GM06990 (cell line): ENCODE measurements around the gene INPP4A.

ENCODE experiments used
- DNase-seq: peaks from one replicate; pipeline ENCODE4 v3.0.0-alpha.2; 2011; ENCODE audit not compliant: insufficient read length; ENCODE audit errors: extremely low read depth
- H3K27me3 ChIP-seq: replicated peaks from 2 replicates; pipeline ENCODE4 v1.6.0; 2011; ENCODE audit warnings: low read length; ENCODE audit not compliant: control insufficient read depth, insufficient read depth
- H3K36me3 ChIP-seq: 2 replicates; pipeline ENCODE4 v1.5.1; 2011; ENCODE audit warnings: low read length; ENCODE audit not compliant: control insufficient read depth, insufficient read depth
- H3K4me3 ChIP-seq: replicated peaks from 2 replicates; pipeline ENCODE4 v1.5.1; 2011; ENCODE audit warnings: low read depth, mild to moderate bottlenecking, control low read depth, low read length
- CTCF ChIP-seq: IDR thresholded peaks from 2 replicates; pipeline ENCODE4 v1.5.1; 2011; ENCODE audit warnings: low read length, control low read depth, mild to moderate bottlenecking, inconsistent platforms; ENCODE audit not compliant: insufficient read depth, poor library complexity, severe bottlenecking

INPP4A gene

DNA sequence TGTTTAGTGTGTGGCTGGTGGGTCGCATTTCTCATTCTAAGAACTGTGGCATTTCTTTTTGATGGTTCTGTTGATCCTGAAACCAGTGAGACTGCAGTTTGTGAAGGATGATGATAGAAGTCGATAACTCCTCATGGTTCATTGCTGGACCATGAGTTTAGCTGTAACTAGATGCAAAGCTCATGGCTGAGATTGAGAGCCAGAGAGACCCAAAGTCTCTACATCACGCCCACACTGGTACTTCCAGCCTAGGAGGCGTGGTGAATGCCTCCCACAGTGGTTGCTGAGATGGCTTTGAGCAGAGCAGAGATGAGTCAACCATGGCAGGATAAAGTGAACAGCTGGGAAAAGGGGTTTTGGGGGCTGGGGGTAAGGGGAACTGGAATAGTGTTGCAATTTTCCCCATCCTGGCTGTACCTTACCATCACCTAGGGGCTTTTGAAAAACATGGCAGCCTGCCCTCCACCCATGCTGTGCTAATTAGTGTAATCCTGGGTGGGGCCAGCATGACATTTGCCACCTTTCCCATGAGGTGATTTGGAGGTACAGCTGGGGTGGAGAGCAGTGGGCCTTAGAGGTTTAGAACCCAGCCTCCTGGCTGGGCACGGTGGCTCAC lies 24.1 kb downstream of the INPP4A start:
- no peaks in the 10 kb centered on the region for H3K27me3 ChIP-seq
- no peak for DNase-seq
- no peak for TF ChIP-seq CTCF

GRCh38 chr2:98469862-98470544 lies 25.3 kb downstream of the INPP4A start:
- Histone ChIP-seq H3K36me3 (peaks cover 3% of the 10 kb centered on the region), H3K27me3 (no peaks in the 10 kb centered on the region), H3K4me3 (no peak overlapping the region)
- no peak for DNase-seq
- TF ChIP-seq CTCF: no peak

More for the DNA sequence above, 24.1 kb downstream of the INPP4A start:
- Histone ChIP-seq H3K4me3 (no peak overlapping the region), H3K36me3 (peaks cover 3% of the 10 kb centered on the region)

- TF ChIP-seq CTCF: no peak
- Histone ChIP-seq H3K4me3 (no peak overlapping the region), H3K36me3 (peaks cover 3% of the 10 kb centered on the region), H3K27me3 (no peaks in the 10 kb centered on the region)
- no peak for DNase-seq
These were observed 26.2 kb downstream of the INPP4A start for GRCh38 chr2:98470851-98471255.

- H3K4me3 ChIP-seq: no peak overlapping the region
- DNase-seq: no peak
- TF ChIP-seq CTCF: no peak
These were observed 26.9 kb downstream of the INPP4A start for GRCh38 chr2:98471402-98472131.

DNA sequence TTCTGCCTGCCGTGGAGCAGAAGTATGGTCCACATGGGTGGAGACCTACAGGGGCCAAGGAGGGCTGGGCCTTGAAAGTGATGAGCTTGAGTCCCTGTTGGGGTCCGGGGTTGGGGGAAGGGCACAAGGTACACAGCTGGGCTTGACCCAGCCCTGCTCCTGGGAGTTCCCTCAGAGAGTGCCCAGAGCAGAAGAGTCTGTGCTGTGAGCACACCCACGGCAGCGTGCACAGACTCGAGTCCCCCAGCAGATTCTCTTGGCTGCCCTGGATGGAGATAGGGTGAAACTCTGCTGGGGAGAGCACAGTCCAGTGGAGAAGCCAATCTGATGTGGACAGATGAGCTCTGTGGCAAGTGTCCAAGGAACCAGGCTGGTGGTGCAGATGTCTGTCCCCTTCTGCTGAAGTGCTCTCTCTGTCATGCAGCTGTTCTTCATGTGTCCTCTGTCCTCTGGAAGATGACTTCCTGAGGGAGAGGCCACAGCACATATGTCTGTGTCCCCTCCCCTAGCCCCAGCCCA lies 27.5 kb downstream of the INPP4A start:
- DNase-seq: no peak
- no peaks in the 10 kb centered on the region for H3K27me3 ChIP-seq
- H3K36me3 ChIP-seq: peaks cover 3% of the 10 kb centered on the region
- no peak for TF ChIP-seq CTCF
- H3K4me3 ChIP-seq: no peak overlapping the region

More at GRCh38 chr2:98471402-98472131, 26.9 kb downstream of the INPP4A start:
- H3K36me3 ChIP-seq: peaks cover 3% of the 10 kb centered on the region
- H3K27me3 ChIP-seq: no peaks in the 10 kb centered on the region
